Measurements from ENCODE around the gene TTLL7.

GRCh38 chr1:83923553-83923952 is 75.4 kb downstream of the TTLL7 start:
- TF ChIP-seq CTCF (IDR thresholded peaks at IDR 0.05) (no peak), TCF7 (CRISPR knock-in tag; IDR thresholded peaks at IDR 0.05; ENCODE audit: low read depth) (no peak), ETV6 (CRISPR knock-in tag; IDR thresholded peaks at IDR 0.05) (no peak), RORB (CRISPR knock-in tag; IDR thresholded peaks at IDR 0.05) (no peak), ZNF317 (CRISPR knock-in tag; IDR thresholded peaks at IDR 0.05; ENCODE audit: borderline replicate concordance, low read depth) (no peak), NR1H2 (CRISPR knock-in tag; IDR thresholded peaks at IDR 0.05) (no peak), ATF1 (CRISPR knock-in tag; IDR thresholded peaks at IDR 0.05) (no peak), TP53 (CRISPR knock-in tag; IDR thresholded peaks at IDR 0.05) (no peak), ZNF263 (CRISPR knock-in tag; IDR thresholded peaks at IDR 0.05; ENCODE audit: low read depth) (no peak), NFYB (CRISPR knock-in tag; conservative IDR thresholded peaks at IDR 0.05; ENCODE audit: low read depth) (no peak)

Data from WTC11 (cell line).